K562 (cell line): Measurements from ENCODE around the gene TRIM40. TPM values are rescaled to one million over a fixed set of nuclear protein-coding genes. Genes with fewer than 3 reads are reported as not detected.

Source experiments
- ATAC-seq: fragments of 200-7000 bp; cut with Tn5 transposase; 3 replicates; pipeline ENCODE4 v1.9.1; 2020; ENCODE audit warnings: moderate library complexity
- BruUV-seq: library from RNA; stranded (reverse); fragments of 400-500 nt; replicated peaks from 2 replicates; lab custom pipeline; 2021; lab: Mats Ljungman, UMichigan
- CTCF ChIA-PET: fragments of 300-600 bp; formaldehyde crosslinking; extraction: SDS; loops from one replicate; lab custom pipeline; 2021; ENCODE audit warnings: low intra/inter-chr PET ratio; lab: Yijun Ruan, JAX
- POLR2A ChIA-PET: fragments of 300-600, 350-650 bp; sonication (Branson Sonifier 250); formaldehyde crosslinking; extraction: SDS; loops from one replicate; lab custom pipeline; 2021; ENCODE audit warnings: antibody characterized with exemption, inconsistent platforms; lab: Yijun Ruan, JAX
- DNase-seq, 4 experiments: peaks; one replicate each; pipeline versions ENCODE4 v3.0.0 to v3.0.0-alpha.2; 2011 to 2018; ENCODE audit warnings: low spot score in 3 of 4, mixed read lengths in 3 of 4; ENCODE audit errors: extremely low read depth in 1 of 4
- FAIRE-seq: peaks from 2 replicates; lab custom pipeline; 2011; peaks lifted over from hg19 to GRCh38; lab: Jason Lieb, UNC
- H2AFZ ChIP-seq: 2 replicates; pipeline ENCODE4 v1.6.0; 2011; ENCODE audit warnings: low read depth, low read length, control low read depth, inconsistent platforms
- H3K27ac ChIP-seq: fragments of 200-600 bp; 3 replicates; pipeline ENCODE4 v1.8.0; 2011; ENCODE audit warnings: low read depth, mild to moderate bottlenecking, control low read depth, inconsistent platforms, low read length, moderate library complexity, mixed read lengths; ENCODE audit errors: extremely low read depth
- H3K27me3 ChIP-seq, 2 experiments: fragments of 300-600 bp in 1 of 2; 2 replicates in 1 of 2; 3 replicates in 1 of 2; pipeline versions ENCODE4 v1.6.0 to v1.8.0; 2011; ENCODE audit warnings: inconsistent platforms in 2 of 2, low read length in 2 of 2, mild to moderate bottlenecking in 1 of 2, mixed read lengths in 1 of 2, moderate library complexity in 1 of 2; ENCODE audit not compliant: control insufficient read depth in 2 of 2, insufficient read depth in 2 of 2
- H3K36me3 ChIP-seq: fragments of 300-600 bp; 3 replicates; pipeline ENCODE4 v1.8.0; 2011; ENCODE audit warnings: mild to moderate bottlenecking, low read length, inconsistent platforms; ENCODE audit not compliant: control insufficient read depth, insufficient read depth
- H3K4me1 ChIP-seq, 2 experiments: fragments of 200-600 bp in 1 of 2; replicated peaks in 1 of 2; 2 replicates in 1 of 2; 3 replicates in 1 of 2; pipeline versions ENCODE4 v1.5.1 to v1.8.0; 2011; ENCODE audit warnings: inconsistent platforms in 2 of 2, low read length in 2 of 2, mild to moderate bottlenecking in 1 of 2, mixed read lengths in 1 of 2, moderate library complexity in 1 of 2; ENCODE audit not compliant: control insufficient read depth in 2 of 2, insufficient read depth in 2 of 2
- H3K4me2 ChIP-seq: 2 replicates; pipeline ENCODE4 v1.6.1; 2011; ENCODE audit warnings: low read length, control low read depth, inconsistent platforms, mixed read lengths; ENCODE audit not compliant: insufficient read depth
- H3K4me3 ChIP-seq: fragments of 200-600 bp; sonication (generic), shearing (Covaris generic); 2 replicates; pipeline ENCODE4 v1.5.1; 2016; ENCODE audit warnings: control low read depth, inconsistent platforms
- H3K79me2 ChIP-seq: fragments of 200-600 bp; 3 replicates; pipeline ENCODE4 v1.8.0; 2011; ENCODE audit warnings: low read length, inconsistent platforms; ENCODE audit not compliant: control insufficient read depth, insufficient read depth
- H3K9ac ChIP-seq, 2 experiments: 2 replicates each; pipeline versions ENCODE4 v1.6.0 to v1.6.1; 2011; ENCODE audit warnings: low read depth in 2 of 2, low read length in 2 of 2, control low read depth in 1 of 2, inconsistent platforms in 1 of 2, mild to moderate bottlenecking in 1 of 2, mixed read lengths in 1 of 2; ENCODE audit not compliant: insufficient read depth in 1 of 2
- H3K9me1 ChIP-seq: one replicate; pipeline ENCODE4 v1.6.0; 2011; ENCODE audit warnings: inconsistent platforms, mild to moderate bottlenecking, low read length, moderate library complexity; ENCODE audit not compliant: control insufficient read depth, insufficient read depth
- H3K9me3 ChIP-seq: replicated peaks from 2 replicates; pipeline ENCODE4 v1.5.1; 2011; ENCODE audit warnings: low read depth, low read length, inconsistent platforms; ENCODE audit not compliant: control insufficient read depth, insufficient read depth
- H4K20me1 ChIP-seq: replicated peaks from 2 replicates; pipeline ENCODE4 v1.6.1; 2011; ENCODE audit warnings: low read length, inconsistent platforms, mixed read lengths; ENCODE audit not compliant: control insufficient read depth, insufficient read depth
- E2F4 ChIP-seq: sonication (generic); formaldehyde crosslinking; IDR thresholded peaks from 2 replicates; pipeline ENCODE4 v1.8.0; 2022; ENCODE audit warnings: mild to moderate bottlenecking, low read depth, missing genetic modification reagents
- EGR1 ChIP-seq: fragments of 450-650 bp; conservative IDR thresholded peaks from 2 replicates; pipeline ENCODE4 v1.6.1; 2017; ENCODE audit warnings: mild to moderate bottlenecking
- PHTF2 ChIP-seq: fragments of 250-450 bp; sonication (Bioruptor Pico); IDR thresholded peaks from 2 replicates; pipeline ENCODE4 v1.5.0; 2021; ENCODE audit warnings: mild to moderate bottlenecking
- POLR3A ChIP-seq: IDR thresholded peaks from 2 replicates; pipeline ENCODE4 v1.6.1; 2011; ENCODE audit warnings: borderline replicate concordance, mild to moderate bottlenecking, moderate library complexity; ENCODE audit not compliant: insufficient read length, insufficient read depth; ENCODE audit errors: extremely low read depth
- XRCC3 ChIP-seq: fragments of 450-650 bp; IDR thresholded peaks from 2 replicates; pipeline ENCODE4 v1.6.1; 2017; ENCODE audit warnings: mild to moderate bottlenecking, moderate library complexity
- XRCC5 ChIP-seq: fragments of 200-400 bp; formaldehyde crosslinking; IDR thresholded peaks from 2 replicates; pipeline ENCODE4 v1.6.1; 2017; ENCODE audit warnings: low read depth, mild to moderate bottlenecking, low read length
- ZNF133 ChIP-seq: fragments of 250-450 bp; sonication (Bioruptor Pico); IDR thresholded peaks from 2 replicates; pipeline ENCODE4 v1.4.0; 2020; ENCODE audit warnings: mild to moderate bottlenecking
- ZNF699 ChIP-seq: fragments of 250-450 bp; sonication (Bioruptor Pico); IDR thresholded peaks from 2 replicates; pipeline ENCODE4 v1.8.0; 2021; ENCODE audit warnings: mild to moderate bottlenecking, moderate library complexity; ENCODE audit not compliant: insufficient replicate concordance
- WGBS: fragments of 100-300 bp; shearing (Covaris generic); methylation state at CpG from one replicate; pipeline ENCODE4 v1.1.6; 2016; ENCODE audit warnings: low coverage, mixed read lengths; ENCODE audit not compliant: insufficient coverage; ENCODE audit errors: missing lambda C conversion rate; 5-methylcytosine and 5-hydroxymethylcytosine counted together
- in situ Hi-C: fragments of 300-500 bp; cut with MboI; formaldehyde crosslinking; loops from 4 replicates; pipeline ENCODE4 v1.15.0; 2018; ENCODE audit warnings: inconsistent platforms, mixed read lengths
- intact Hi-C: fragments of 100-400 bp; cut with micrococcal nuclease; formaldehyde crosslinking; loops from 2 replicates; pipeline ENCODE4 v1.14.2; 2022
- polyA plus RNA-seq, 8 experiments: library from polyadenylated mRNA; depleted of rRNA in 4 of 8; stranded (reverse) in 5 of 8; unstranded in 3 of 8; fragments of >200 nt; fragmentation: Nextera tagmentation in 2 of 8; fragmentation: Illumina TruSeq in 1 of 8; extraction: Ambion mirVana in 2 of 8; extraction: Trizol in 1 of 8; gene quantifications; 2 replicates each; pipeline versions ENCODE4 v1.2.1 to v1.2.3, GENCODE V29; 2011 to 2014; ENCODE audit warnings: inconsistent platforms in 1 of 8, missing spikeins in 1 of 8
- total RNA-seq, 7 experiments: library from RNA; depleted of rRNA in 6 of 7; stranded (reverse); fragments of >200 nt in 6 of 7; fragmentation: Illumina TruSeq in 2 of 7; extraction: Trizol in 2 of 7; gene quantifications; 2 replicates each; pipeline versions ENCODE4 v1.2.1 to v1.2.3, GENCODE V29; 2011 to 2021; ENCODE audit warnings: low replicate concordance in 1 of 7

TRIM40 gene
- total and polyA plus RNA-seq, 9 of the 15 experiments (the other 6 are each of a cell fraction or from before 2014, with no cell fraction given) = 0.04 to 0.08 TPM; not detected in 7

- no peaks in the 10 kb centered on the region for H3K4me1 ChIP-seq
- H3K27me3 ChIP-seq = peaks cover 3 to 22% of the 10 kb centered on the region in 2 experiments
- DNase-seq (no peak), FAIRE-seq (no peak), ATAC-seq (no peak)
- no peak overlapping the region for H3K9ac ChIP-seq
- CTCF ChIA-PET = no interaction called here
- intact Hi-C loops (no loop called here), in situ Hi-C loops (no loop called here)
- POLR2A ChIA-PET = interaction anchor here (1.0 kb wide), 1 partner anchor 9 kb away, joined by 4 read pairs; no protein-coding TSS in a partner anchor
- TF ChIP-seq POLR3A (no peak), XRCC5 (no peak), XRCC3 (no peak), ZNF133 (CRISPR knock-in tag) (no peak), PHTF2 (CRISPR knock-in tag) (no peak), ZNF699 (CRISPR knock-in tag) (no peak), EGR1 (no peak)
- no peak overlapping the region for H2AFZ ChIP-seq
- H3K9me3 ChIP-seq = no peaks in the 10 kb centered on the region
- H4K20me1 ChIP-seq = no peaks in the 10 kb centered on the region
- no peaks in the 10 kb centered on the region for H3K79me2 ChIP-seq
- BruUV-seq = no TSS peak
- no peak overlapping the region for H3K4me3 ChIP-seq
- H3K9me1 ChIP-seq = no peaks in the 10 kb centered on the region
- 5% methylated on average over 3 of the region's 3 CpGs for WGBS
- no peak overlapping the region for H3K27ac ChIP-seq
- H3K4me2 ChIP-seq = no peak overlapping the region
- H3K36me3 ChIP-seq = no peaks in the 10 kb centered on the region
Measured at GRCh38 chr6:30142665-30143064, 6.7 kb downstream of the TRIM40 start.

- Histone ChIP-seq H3K27ac (no peak overlapping the region), H3K4me2 (no peak overlapping the region), H3K79me2 (no peaks in the 10 kb centered on the region), H3K9ac (no peak overlapping the region), H3K27me3 (peaks cover 5 to 30% of the 10 kb centered on the region in 2 experiments), H3K9me1 (no peaks in the 10 kb centered on the region), H4K20me1 (no peaks in the 10 kb centered on the region), H3K4me1 (no peaks in the 10 kb centered on the region), H3K4me3 (no peak overlapping the region), H3K9me3 (no peaks in the 10 kb centered on the region), H3K36me3 (no peaks in the 10 kb centered on the region), H2AFZ (no peak overlapping the region)
- DNase-seq = no peak
- intact Hi-C loops (no loop called here), in situ Hi-C loops (no loop called here)
- FAIRE-seq = no peak
- no peak for ATAC-seq
- ChIA-PET POLR2A (interaction anchor here (0.6 kb wide), 1 partner anchor 79 kb away, joined by 3 read pairs; no protein-coding TSS in a partner anchor), CTCF (interaction anchor here (0.6 kb wide), 1 partner anchor 374 kb away, joined by 5 read pairs; no protein-coding TSS in a partner anchor)
- no TSS peak for BruUV-seq
- 3% methylated on average over 2 of the region's 2 CpGs for WGBS
- no peak for TF ChIP-seq E2F4 (CRISPR knock-in tag)
- TF ChIP-seq, all 486 proteins: peak for 0
Measured at GRCh38 chr6:30143780-30144179, 7.8 kb downstream of the TRIM40 start.
